ENCODE data around the gene ITGA7.

DNA sequence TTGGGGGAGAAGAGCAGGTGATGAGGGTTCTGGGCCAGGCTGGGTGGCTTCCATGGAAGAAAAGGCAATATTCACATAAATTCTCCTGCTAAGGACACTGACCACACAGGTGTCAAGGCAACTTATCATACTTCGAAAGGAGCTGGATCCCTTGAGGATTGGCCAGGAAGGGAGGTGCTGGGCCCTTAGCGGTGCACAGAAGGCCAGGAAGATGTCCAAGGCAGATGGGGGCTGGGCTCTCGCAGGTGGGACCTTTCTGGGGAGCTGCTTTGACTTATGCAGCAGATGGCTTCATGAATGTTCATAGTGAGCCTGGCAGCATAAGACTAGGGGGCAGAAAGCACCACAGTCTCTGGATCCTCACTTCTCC is 17.2 kb upstream of the ITGA7 start:
- TF ChIP-seq, protein P1, sequence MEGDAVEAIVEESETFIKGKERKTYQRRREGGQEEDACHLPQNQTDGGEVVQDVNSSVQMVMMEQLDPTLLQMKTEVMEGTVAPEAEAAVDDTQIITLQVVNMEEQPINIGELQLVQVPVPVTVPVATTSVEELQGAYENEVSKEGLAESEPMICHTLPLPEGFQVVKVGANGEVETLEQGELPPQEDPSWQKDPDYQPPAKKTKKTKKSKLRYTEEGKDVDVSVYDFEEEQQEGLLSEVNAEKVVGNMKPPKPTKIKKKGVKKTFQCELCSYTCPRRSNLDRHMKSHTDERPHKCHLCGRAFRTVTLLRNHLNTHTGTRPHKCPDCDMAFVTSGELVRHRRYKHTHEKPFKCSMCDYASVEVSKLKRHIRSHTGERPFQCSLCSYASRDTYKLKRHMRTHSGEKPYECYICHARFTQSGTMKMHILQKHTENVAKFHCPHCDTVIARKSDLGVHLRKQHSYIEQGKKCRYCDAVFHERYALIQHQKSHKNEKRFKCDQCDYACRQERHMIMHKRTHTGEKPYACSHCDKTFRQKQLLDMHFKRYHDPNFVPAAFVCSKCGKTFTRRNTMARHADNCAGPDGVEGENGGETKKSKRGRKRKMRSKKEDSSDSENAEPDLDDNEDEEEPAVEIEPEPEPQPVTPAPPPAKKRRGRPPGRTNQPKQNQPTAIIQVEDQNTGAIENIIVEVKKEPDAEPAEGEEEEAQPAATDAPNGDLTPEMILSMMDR (IDR thresholded peaks at IDR 0.05) = no peak
- TF ChIP-seq, protein P2, sequence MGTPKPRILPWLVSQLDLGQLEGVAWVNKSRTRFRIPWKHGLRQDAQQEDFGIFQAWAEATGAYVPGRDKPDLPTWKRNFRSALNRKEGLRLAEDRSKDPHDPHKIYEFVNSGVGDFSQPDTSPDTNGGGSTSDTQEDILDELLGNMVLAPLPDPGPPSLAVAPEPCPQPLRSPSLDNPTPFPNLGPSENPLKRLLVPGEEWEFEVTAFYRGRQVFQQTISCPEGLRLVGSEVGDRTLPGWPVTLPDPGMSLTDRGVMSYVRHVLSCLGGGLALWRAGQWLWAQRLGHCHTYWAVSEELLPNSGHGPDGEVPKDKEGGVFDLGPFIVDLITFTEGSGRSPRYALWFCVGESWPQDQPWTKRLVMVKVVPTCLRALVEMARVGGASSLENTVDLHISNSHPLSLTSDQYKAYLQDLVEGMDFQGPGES (IDR thresholded peaks at IDR 0.05; ENCODE audit: low read depth, low read length) = no peak
- TF ChIP-seq FOXJ3 (CRISPR knock-in tag; IDR thresholded peaks at IDR 0.05) (no peak), FOXM1 (IDR thresholded peaks at IDR 0.05; ENCODE audit: low read depth) (no peak), GABPA (IDR thresholded peaks at IDR 0.05; ENCODE audit: low read depth) (no peak), RCOR1 (IDR thresholded peaks at IDR 0.05; ENCODE audit: low read length) (no peak)

Measured in SK-N-SH (cell line).